GM21515 (cell line): Measurements from ENCODE around the gene SMIM1.

Experiments
- ATAC-seq: cut with Tn5 transposase; IDR thresholded peaks from one replicate; pipeline ENCODE4 v1.9.1; 2021; ENCODE audit not compliant: unreplicated experiment

The SMIM1 gene

DNA sequence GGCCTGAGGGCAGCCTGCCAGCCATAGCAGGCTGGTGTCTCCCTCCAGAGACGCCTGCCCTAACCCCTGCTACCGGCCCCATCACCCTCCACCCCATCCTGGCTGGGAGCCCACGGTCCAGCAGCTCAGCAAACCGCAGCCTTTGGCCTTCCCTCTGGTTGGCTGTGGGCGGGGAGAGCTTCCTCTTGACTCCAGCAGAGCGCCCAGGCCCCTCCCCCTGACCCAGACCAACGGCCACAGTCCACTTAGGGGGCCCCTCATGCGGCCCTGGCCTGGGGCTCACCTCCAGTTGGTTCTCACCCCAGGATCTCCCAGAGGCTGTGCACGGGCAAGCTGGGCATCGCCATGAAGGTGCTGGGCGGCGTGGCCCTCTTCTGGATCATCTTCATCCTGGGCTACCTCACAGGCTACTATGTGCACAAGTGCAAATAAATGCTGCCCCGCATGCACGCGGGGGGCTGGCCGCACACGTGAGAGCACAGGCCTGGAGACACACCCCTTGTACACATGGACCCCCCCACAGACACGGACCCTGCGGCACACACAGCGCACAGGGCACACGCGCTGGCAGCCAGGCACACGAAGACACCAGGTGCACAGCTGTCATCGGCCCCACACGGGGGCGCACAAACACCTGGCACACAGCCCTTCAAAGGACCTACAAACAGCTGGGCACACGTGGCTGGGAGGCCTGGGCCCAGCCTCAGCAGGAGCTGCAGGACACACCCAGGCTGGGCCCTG lies 3.1 kb downstream of the SMIM1 start:
- no peak for ATAC-seq

- ATAC-seq, result no peak
Observed at GRCh38 chr1:3776231-3776961, 3.8 kb downstream of the SMIM1 start.

GRCh38 chr1:3777078-3777547 lies 4.6 kb downstream of the SMIM1 start:
- no peak for ATAC-seq

DNA sequence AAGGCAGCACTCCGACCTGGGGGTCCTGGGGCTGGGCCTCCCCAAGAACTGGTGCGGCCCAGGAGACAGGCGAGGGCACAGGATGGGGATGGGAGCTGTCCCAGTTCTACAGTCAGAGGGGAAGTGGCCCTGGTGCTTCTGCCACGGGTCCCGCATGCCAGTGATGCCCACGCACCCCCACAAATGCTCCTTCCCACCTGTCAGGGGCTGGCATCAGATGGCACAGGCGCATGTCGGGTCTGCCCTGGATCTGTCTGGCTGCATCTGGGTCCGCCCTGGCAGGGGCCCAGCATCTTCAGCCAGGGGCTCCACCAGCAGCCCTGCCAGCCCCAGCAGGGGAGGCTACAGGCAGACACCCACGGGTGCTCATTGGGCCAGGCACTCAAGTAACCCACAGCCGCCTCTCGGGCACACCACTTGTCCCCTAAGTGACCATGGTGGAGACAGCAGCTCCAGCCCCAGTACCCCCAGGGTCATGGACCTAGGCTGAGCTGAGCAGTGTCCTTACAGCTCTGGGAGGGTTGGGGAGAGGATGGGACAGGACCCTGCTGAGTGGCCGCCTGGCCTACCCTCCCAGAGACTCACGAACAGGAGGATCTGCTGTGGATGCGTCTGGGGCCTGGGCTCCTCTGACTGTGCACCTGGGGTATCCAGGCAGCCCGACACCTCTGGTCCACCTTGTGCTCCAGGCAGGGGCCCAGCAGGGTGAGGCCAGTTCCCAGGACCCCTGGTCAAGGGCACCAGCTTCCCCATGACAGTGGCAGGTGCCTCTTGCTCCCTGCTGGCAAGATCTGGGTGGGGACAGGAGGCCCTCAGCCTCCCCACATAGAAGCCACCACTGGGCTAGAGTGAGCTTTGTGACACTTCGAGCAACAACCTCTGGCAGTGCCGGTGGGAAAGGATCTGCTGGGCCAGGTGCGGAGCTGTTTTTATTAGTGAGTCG lies 5.4 kb downstream of the SMIM1 start:
- no peak for ATAC-seq

GRCh38 chr1:3778590-3779264 lies 6.2 kb downstream of the SMIM1 start:
- ATAC-seq, result no peak

- ATAC-seq, result no peak
Observed at GRCh38 chr1:3779265-3779911, 6.8 kb downstream of the SMIM1 start.

- no peak for ATAC-seq
Observed at GRCh38 chr1:3779912-3780416, 7.4 kb downstream of the SMIM1 start.

- no peak for ATAC-seq
Observed at GRCh38 chr1:3780901-3781300, 8.4 kb downstream of the SMIM1 start.

DNA sequence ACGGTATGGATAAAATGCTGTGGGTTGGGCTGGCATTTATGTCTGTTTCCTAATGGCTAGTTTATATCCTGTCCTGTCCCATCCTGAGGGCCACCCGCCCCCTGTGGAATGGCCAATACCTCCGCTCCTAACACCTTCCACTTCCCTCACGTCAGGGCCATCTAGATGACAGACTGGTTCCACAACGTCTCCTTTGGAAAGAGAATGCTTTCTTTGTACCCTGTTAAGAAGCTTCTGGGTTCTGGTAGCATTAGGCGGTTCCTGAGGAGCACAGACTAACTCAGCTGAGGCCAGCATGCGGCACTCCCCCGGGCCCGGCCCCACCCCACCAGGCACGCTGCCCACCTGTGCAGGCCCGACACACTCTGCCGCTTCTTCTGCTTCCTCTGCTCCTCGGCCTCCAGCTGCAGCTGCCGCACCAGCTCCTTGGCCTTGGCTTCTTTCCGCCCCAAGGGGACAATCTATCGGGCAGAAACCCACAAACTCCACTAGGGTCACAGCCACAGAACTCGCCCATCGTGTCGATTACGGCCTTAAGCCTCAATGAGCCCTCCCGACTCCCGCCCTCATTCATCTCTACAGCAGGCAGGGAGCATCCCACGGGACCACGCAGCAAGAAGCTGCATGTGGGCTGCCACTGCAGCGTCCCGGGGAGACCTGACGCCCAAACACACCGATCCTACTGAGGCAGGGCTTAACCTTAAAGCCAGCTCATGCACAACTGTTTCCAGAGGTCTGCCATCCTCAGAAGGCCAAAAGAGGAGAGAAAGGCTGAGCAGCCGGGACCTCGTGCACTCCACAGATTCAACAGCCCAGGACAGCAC lies 11.3 kb downstream of the SMIM1 start:
- no peak for ATAC-seq

- ATAC-seq, result no peak
Observed at GRCh38 chr1:3785045-3785444, 12.5 kb downstream of the SMIM1 start.

DNA sequence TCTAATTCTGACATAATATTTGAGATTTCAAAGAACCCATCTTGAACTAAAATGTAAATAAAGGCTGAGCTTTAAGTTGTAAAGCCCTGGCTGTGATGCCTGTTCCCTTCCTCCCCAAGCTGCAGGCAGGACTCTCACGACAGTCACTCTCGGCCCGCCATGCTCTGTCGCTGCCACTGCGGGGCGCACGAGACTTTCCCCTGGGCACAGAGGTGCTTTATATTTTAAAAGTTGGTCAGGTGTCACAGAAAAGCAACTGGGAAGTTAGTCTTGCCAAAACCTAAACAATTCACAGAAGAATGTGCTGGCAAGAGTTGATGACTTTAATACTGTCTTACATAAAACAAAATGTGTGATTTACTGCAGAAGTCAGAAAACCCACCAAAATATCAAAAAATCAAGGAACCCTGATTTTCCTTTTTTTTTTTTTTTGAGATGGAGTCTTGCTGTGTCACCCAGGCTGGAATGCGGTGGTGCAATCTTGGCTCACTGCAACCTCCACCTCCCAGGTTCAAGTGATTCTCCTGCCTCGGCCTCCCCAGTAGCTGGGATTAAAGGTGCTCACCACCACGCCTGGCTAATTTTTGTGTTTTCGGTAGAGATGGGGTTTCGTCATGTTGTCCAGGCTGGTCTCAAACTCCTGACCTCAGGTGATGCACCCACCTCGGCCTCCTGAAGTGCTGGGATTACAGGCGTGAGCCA lies 13.1 kb downstream of the SMIM1 start:
- ATAC-seq, result no peak

- ATAC-seq, result no peak
Observed at GRCh38 chr1:3786468-3787348, 14.2 kb downstream of the SMIM1 start.

DNA sequence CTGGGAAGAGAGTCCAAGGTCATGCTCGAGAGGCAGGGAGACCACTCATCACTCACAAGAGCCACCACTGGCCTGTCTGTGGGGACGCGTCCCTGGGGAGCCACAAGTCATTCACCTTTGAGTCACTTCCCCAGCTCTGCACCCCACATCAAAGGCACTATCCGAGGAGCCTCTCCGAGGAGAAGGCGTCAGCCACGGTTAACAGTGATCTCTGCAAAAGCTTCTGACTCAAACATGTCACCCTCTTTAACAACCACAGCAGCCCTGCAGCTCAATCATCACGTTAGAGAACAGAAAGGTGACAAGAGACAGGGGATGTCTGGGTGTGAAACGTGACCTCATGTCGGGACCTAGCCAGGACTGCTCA lies 14.8 kb downstream of the SMIM1 start:
- ATAC-seq, result no peak

DNA sequence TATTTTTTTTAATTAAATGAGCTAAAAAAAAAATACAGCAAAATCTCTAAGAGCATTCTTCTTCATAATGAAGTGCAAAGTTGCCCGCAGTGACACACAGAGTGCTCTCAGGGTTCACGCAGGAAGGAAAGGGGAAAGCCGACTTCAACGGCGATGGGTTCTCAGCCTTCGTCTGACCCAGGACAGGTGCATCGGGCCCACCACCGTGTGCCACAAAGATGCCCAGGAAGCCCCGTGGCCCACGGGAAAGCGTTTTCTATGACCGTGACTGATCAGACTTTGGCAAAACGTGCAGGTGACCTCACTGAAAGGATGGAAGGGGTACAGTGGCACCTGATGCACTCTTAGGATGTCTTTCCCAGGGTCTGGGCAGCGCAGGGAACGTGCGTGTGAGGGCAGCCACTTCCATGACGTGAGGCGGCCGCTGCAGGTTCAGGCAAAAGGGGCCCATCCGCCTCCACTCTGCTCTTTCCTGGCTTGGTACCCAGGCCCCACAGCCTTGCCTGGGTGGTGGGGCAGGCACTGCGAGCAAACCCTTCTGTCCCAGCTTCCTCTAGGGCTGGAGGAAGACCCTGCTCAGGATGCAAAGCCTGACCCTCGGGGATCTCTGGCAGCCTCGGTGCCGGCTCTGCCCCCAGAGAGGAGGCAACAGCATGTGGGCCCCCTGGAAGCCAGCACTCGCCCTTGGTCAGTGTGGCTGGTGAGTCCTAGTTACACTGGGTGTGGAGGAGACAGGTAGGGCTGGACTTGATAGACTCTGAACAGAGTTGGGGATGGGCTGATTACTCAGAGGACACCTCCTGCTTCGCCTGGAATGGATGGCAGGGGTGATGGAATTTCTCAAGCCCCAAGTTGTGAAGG lies 15.4 kb downstream of the SMIM1 start:
- ATAC-seq, result no peak

- ATAC-seq, result no peak
Observed at GRCh38 chr1:3788756-3789420, 16.3 kb downstream of the SMIM1 start.
